ENCODE measurements around the gene CDX1. TPM values are rescaled to one million over a fixed set of nuclear protein-coding genes. Genes with fewer than 3 reads are reported as not detected.

Gene CDX1
- total RNA-seq, 2 donors from 2014 or later, result not detected

- Histone ChIP-seq H3K4me1 (ENCODE audit: control insufficient read depth, insufficient read depth, low read length) (no peaks in the 10 kb centered on the region), H3K9ac (ENCODE audit: extremely low read depth, low read length, poor library complexity, severe bottlenecking) (no peak overlapping the region), H3K36me3 (ENCODE audit: control insufficient read depth, insufficient read depth, low read length) (no peaks in the 10 kb centered on the region), H3K27ac (ENCODE audit: low read depth, low read length) (no peak overlapping the region), H3K9me3 (ENCODE audit: control insufficient read depth, low read length) (no peaks in the 10 kb centered on the region), H3K4me3 (ENCODE audit: low read length) (no peak overlapping the region), H3K27me3 (ENCODE audit: control insufficient read depth, insufficient read depth, low read length, poor library complexity, severe bottlenecking) (peaks cover 20% of the 10 kb centered on the region)
- no peak overlapping the region for H3K4me3 Mint-ChIP-seq
- peaks cover 32% of the 10 kb centered on the region for H3K27me3 Mint-ChIP-seq (ENCODE audit: insufficient read depth)
- no peaks in the 10 kb centered on the region for H3K9me3 Mint-ChIP-seq
- no peak for DNase-seq
- no peak overlapping the region for H3K27ac Mint-ChIP-seq
- WGBS, 2 experiments (ENCODE audit: insufficient coverage in 1 of 2, insufficient read length in 1 of 2), result 88 to 93% methylated on average over 2 to 5 of the region's 5 CpGs
- H3K4me1 Mint-ChIP-seq, result no peaks in the 10 kb centered on the region
- H3K36me3 Mint-ChIP-seq (ENCODE audit: low read depth), result no peaks in the 10 kb centered on the region
- TF ChIP-seq, protein P1, sequence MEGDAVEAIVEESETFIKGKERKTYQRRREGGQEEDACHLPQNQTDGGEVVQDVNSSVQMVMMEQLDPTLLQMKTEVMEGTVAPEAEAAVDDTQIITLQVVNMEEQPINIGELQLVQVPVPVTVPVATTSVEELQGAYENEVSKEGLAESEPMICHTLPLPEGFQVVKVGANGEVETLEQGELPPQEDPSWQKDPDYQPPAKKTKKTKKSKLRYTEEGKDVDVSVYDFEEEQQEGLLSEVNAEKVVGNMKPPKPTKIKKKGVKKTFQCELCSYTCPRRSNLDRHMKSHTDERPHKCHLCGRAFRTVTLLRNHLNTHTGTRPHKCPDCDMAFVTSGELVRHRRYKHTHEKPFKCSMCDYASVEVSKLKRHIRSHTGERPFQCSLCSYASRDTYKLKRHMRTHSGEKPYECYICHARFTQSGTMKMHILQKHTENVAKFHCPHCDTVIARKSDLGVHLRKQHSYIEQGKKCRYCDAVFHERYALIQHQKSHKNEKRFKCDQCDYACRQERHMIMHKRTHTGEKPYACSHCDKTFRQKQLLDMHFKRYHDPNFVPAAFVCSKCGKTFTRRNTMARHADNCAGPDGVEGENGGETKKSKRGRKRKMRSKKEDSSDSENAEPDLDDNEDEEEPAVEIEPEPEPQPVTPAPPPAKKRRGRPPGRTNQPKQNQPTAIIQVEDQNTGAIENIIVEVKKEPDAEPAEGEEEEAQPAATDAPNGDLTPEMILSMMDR (conservative IDR thresholded peaks at IDR 0.05), result no peak
These were observed 54.9 kb downstream of the CDX1 start for GRCh38 chr5:150221471-150221870.

- no peaks in the 10 kb centered on the region for H3K9me3 Mint-ChIP-seq
- 90 to 97% methylated on average over 16 to 21 of the region's 21 CpGs for WGBS, 2 experiments (ENCODE audit: insufficient coverage in 1 of 2, insufficient read length in 1 of 2)
- no peaks in the 10 kb centered on the region for H3K36me3 Mint-ChIP-seq (ENCODE audit: low read depth)
- Histone ChIP-seq H3K9me3 (ENCODE audit: control insufficient read depth, low read length) (no peaks in the 10 kb centered on the region), H3K27me3 (ENCODE audit: control insufficient read depth, insufficient read depth, low read length, poor library complexity, severe bottlenecking) (peaks cover 8% of the 10 kb centered on the region), H3K4me1 (ENCODE audit: control insufficient read depth, insufficient read depth, low read length) (no peaks in the 10 kb centered on the region), H3K9ac (ENCODE audit: extremely low read depth, low read length, poor library complexity, severe bottlenecking) (no peak overlapping the region), H3K27ac (ENCODE audit: low read depth, low read length) (no peak overlapping the region), H3K4me3 (ENCODE audit: low read length) (no peak overlapping the region), H3K36me3 (ENCODE audit: control insufficient read depth, insufficient read depth, low read length) (no peaks in the 10 kb centered on the region)
- peaks cover 8% of the 10 kb centered on the region for H3K4me1 Mint-ChIP-seq
- H3K27me3 Mint-ChIP-seq (ENCODE audit: insufficient read depth), result peaks cover 18% of the 10 kb centered on the region
- no peak overlapping the region for H3K4me3 Mint-ChIP-seq
- TF ChIP-seq, protein P1 (conservative IDR thresholded peaks at IDR 0.05), result no peak
- no peak overlapping the region for H3K27ac Mint-ChIP-seq
- no peak for DNase-seq
These were observed 56.3 kb downstream of the CDX1 start for GRCh38 chr5:150222906-150223305.

- H3K9me3 ChIP-seq (ENCODE audit: control insufficient read depth, low read length), result no peaks in the 10 kb centered on the region
- H3K4me1 Mint-ChIP-seq, result peaks cover 8% of the 10 kb centered on the region
- H3K27me3 ChIP-seq (ENCODE audit: control insufficient read depth, insufficient read depth, low read length, poor library complexity, severe bottlenecking), result peaks cover 7% of the 10 kb centered on the region
- no peaks in the 10 kb centered on the region for H3K36me3 Mint-ChIP-seq (ENCODE audit: low read depth)
- H3K27ac ChIP-seq (ENCODE audit: low read depth, low read length), result no peak overlapping the region
- H3K9ac ChIP-seq (ENCODE audit: extremely low read depth, low read length, poor library complexity, severe bottlenecking), result no peak overlapping the region
- DNase-seq, result no peak
- WGBS, 2 experiments (ENCODE audit: insufficient coverage in 1 of 2, insufficient read length in 1 of 2), result 81 to 88% methylated on average over 5 to 7 of the region's 7 CpGs
- no peaks in the 10 kb centered on the region for H3K4me1 ChIP-seq (ENCODE audit: control insufficient read depth, insufficient read depth, low read length)
- H3K36me3 ChIP-seq (ENCODE audit: control insufficient read depth, insufficient read depth, low read length), result no peaks in the 10 kb centered on the region
- H3K27me3 Mint-ChIP-seq (ENCODE audit: insufficient read depth), result peaks cover 15% of the 10 kb centered on the region
- H3K4me3 ChIP-seq (ENCODE audit: low read length), result no peak overlapping the region
- TF ChIP-seq, protein P1 (conservative IDR thresholded peaks at IDR 0.05), result no peak
- no peaks in the 10 kb centered on the region for H3K9me3 Mint-ChIP-seq
- H3K4me3 Mint-ChIP-seq, result no peak overlapping the region
- H3K27ac Mint-ChIP-seq, result no peak overlapping the region
These were observed 56.9 kb downstream of the CDX1 start for GRCh38 chr5:150223474-150223873.
